Lung (tissue), 12 donors: Measurements from ENCODE around the gene TRIM44. TPM values are rescaled to one million over a fixed set of nuclear protein-coding genes. Genes with fewer than 3 reads are reported as not detected.
A peak's percentile ranks its signal among the peaks of the same experiment; 100 is the strongest.

Experiments used
- ATAC-seq: fragments of 200-7000 bp; cut with Tn5 transposase; one replicate; pipeline ENCODE4 v1.9.1; 2020; ENCODE audit warnings: moderate number of reproducible peaks; ENCODE audit not compliant: insufficient read depth, low FRiP score
- DNase-seq, 3 donors: peaks; one replicate each; pipeline ENCODE4 v3.0.0-alpha.2; 2013 to 2017
- H3K27ac ChIP-seq, 2 donors: one replicate each; pipeline ENCODE4 v1.5.1; 2013; ENCODE audit warnings: mild to moderate bottlenecking in 2 of 2, moderate library complexity in 2 of 2, control low read depth in 1 of 2, inconsistent platforms in 1 of 2, low read depth in 1 of 2, low read length in 1 of 2
- H3K27me3 ChIP-seq, 3 donors: one replicate each; pipeline ENCODE4 v1.5.1; 2013; ENCODE audit warnings: low read length in 2 of 3; ENCODE audit not compliant: control insufficient read depth in 3 of 3, insufficient read depth in 3 of 3
- H3K36me3 ChIP-seq, 4 donors: one replicate each; pipeline ENCODE4 v1.5.1; 2013; ENCODE audit warnings: low read length in 4 of 4, mild to moderate bottlenecking in 1 of 4, moderate library complexity in 1 of 4; ENCODE audit not compliant: control insufficient read depth in 4 of 4, insufficient read depth in 4 of 4
- H3K4me1 ChIP-seq, 5 donors: one replicate each; pipeline ENCODE4 v1.5.1; 2013; ENCODE audit warnings: low read length in 5 of 5, mild to moderate bottlenecking in 2 of 5, moderate library complexity in 1 of 5; ENCODE audit not compliant: control insufficient read depth in 5 of 5, insufficient read depth in 5 of 5
- H3K4me3 ChIP-seq: one replicate; pipeline ENCODE4 v1.5.1; 2013; ENCODE audit warnings: mild to moderate bottlenecking, control low read depth, moderate library complexity
- H3K9ac ChIP-seq, 2 donors: one replicate each; pipeline ENCODE4 v1.5.1; 2013; ENCODE audit warnings: low read length in 2 of 2, control low read depth in 1 of 2; ENCODE audit not compliant: insufficient read depth in 1 of 2
- H3K9me3 ChIP-seq, 4 donors: one replicate each; pipeline ENCODE4 v1.5.1; 2013; ENCODE audit warnings: low read length in 3 of 4, mild to moderate bottlenecking in 1 of 4, moderate library complexity in 1 of 4; ENCODE audit not compliant: control insufficient read depth in 4 of 4, insufficient read depth in 3 of 4
- CTCF ChIP-seq: IDR thresholded peaks from 2 replicates; pipeline ENCODE4 v1.5.1; 2012; ENCODE audit warnings: mild to moderate bottlenecking; ENCODE audit errors: control extremely low read depth, extremely low read depth
- WGBS, 2 donors: extraction: QIAGEN DNeasy Blood & Tissue Kit; methylation state at CpG; one replicate each; pipeline ENCODE4 v1.1.7; 2013; 5-methylcytosine and 5-hydroxymethylcytosine counted together
- polyA plus RNA-seq, 2 donors: library from polyadenylated mRNA; stranded (reverse); fragments of 200-250 nt; gene quantifications; one replicate each; pipeline ENCODE4 v1.2.1, GENCODE V29; 2013
- total RNA-seq, 2 donors: library from RNA; depleted of rRNA in 1 of 2; stranded (reverse); fragments of >200 nt in 1 of 2; gene quantifications; one replicate each; pipeline ENCODE4 v1.2.1, GENCODE V29; 2014 to 2021
- donor health status: control.
- donor health status: control.
- donor health status: Bipolar disorder and iron deficiency.
- donor health status: healthy.
- donor health status: DM: yes; HTN: yes; CAD: no.

TRIM44 gene
- total and polyA plus RNA-seq, 4 donors, result 9.1 to 62.2 (median 22.7) TPM

- DNase-seq, result peak; percentile 55 to 90 (median 84)
- H3K36me3 ChIP-seq, result peaks cover 0 to 6% (median 0%) of the 10 kb centered on the region in 4 donors
- no peak overlapping the region for H3K4me3 ChIP-seq
- no peaks in the 10 kb centered on the region for H3K27me3 ChIP-seq
- no peak for ATAC-seq
- no peak for TF ChIP-seq CTCF
- peaks cover 0 to 42% (median 26%) of the 10 kb centered on the region in 5 donors for H3K4me1 ChIP-seq
- H3K9ac ChIP-seq, result no peak overlapping the region
- 64 to 90% methylated on average over 4 of the region's 4 CpGs for WGBS, 2 donors
- no peaks in the 10 kb centered on the region for H3K9me3 ChIP-seq
- H3K27ac ChIP-seq, result peak overlapping the region in 1 of 2 donors; percentile 86
These were observed 150.3 kb downstream of the TRIM44 start for GRCh38 chr11:35812828-35813227.

GRCh38 chr11:35814081-35814695 lies 151.6 kb downstream of the TRIM44 start:
- 86 to 89% methylated on average over 7 of the region's 7 CpGs for WGBS, 2 donors
- H3K4me3 ChIP-seq, result no peak overlapping the region
- ATAC-seq, result no peak

GRCh38 chr11:35814720-35815305 lies 152.2 kb downstream of the TRIM44 start:
- no peak for ATAC-seq
- H3K9ac ChIP-seq, result no peak overlapping the region
- peak; percentile 51 to 79 (median 75) for DNase-seq

More at GRCh38 chr11:35814081-35814695, 151.6 kb downstream of the TRIM44 start:
- Histone ChIP-seq H3K27ac (no peak overlapping the region), H3K4me1 (peaks cover 0 to 42% (median 26%) of the 10 kb centered on the region in 5 donors), H3K36me3 (peaks cover 0 to 3% (median 1%) of the 10 kb centered on the region in 4 donors), H3K9me3 (no peaks in the 10 kb centered on the region), H3K27me3 (no peaks in the 10 kb centered on the region), H3K9ac (no peak overlapping the region)
- no peak for DNase-seq
- no peak for TF ChIP-seq CTCF

More at GRCh38 chr11:35814720-35815305, 152.2 kb downstream of the TRIM44 start:
- 79 to 84% methylated on average over 3 of the region's 3 CpGs for WGBS, 2 donors
- Histone ChIP-seq H3K4me1 (peaks cover 0 to 39% (median 26%) of the 10 kb centered on the region in 5 donors), H3K4me3 (no peak overlapping the region), H3K9me3 (no peaks in the 10 kb centered on the region), H3K27ac (peak overlapping the region; percentile 10 to 13), H3K36me3 (peaks cover 0 to 3% (median 1%) of the 10 kb centered on the region in 4 donors), H3K27me3 (no peaks in the 10 kb centered on the region)
- no peak for TF ChIP-seq CTCF
